ENCODE measurements around the gene E2F6. TPM values are rescaled to one million over a fixed set of nuclear protein-coding genes. Genes with fewer than 3 reads are reported as not detected.

Gene E2F6
- 20.4 TPM for polyA plus RNA-seq (ENCODE audit: insufficient read length)

GRCh38 chr2:11465485-11466306 lies at the start of gene E2F6:
Gene E2F6, minus strand, starts transcription at chr2:11466161. Its CDS starts 282 bp downstream, at chr2:11465879.
- peak; percentile 76 for DNase-seq (ENCODE audit: low read depth)

DNA sequence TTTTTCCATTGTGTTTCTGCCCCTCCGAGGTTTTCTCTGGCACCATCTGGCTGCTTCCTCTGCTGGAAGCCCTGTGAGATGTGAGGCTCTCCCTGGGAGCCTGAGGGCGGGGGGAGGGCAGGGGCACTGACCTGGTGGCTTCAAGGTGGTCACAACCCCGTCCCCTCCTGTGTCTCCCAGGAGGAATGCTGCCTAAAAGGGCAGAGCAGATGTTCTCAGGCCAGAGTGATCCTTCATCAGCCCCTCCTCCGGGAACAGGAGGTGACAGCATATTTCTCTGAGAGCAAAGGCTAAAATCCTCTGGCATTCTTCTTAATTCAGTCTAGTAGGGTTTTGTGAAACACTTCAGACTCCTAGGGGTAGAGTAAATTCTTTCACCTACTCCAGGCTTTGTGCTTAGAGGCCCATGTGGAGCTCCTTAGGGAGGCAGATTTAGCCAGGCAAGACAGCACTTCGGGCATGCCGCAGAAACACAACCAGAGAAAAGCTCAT lies 49.6 kb upstream of the E2F6 start:
- DNase-seq (ENCODE audit: low read depth) = no peak

GRCh38 chr2:11514904-11515303 lies 48.9 kb upstream of the E2F6 start:
- no peak for DNase-seq (ENCODE audit: low read depth)

- DNase-seq (ENCODE audit: low read depth) = no peak
Observed at GRCh38 chr2:11514081-11514730, 48.2 kb upstream of the E2F6 start.

DNA sequence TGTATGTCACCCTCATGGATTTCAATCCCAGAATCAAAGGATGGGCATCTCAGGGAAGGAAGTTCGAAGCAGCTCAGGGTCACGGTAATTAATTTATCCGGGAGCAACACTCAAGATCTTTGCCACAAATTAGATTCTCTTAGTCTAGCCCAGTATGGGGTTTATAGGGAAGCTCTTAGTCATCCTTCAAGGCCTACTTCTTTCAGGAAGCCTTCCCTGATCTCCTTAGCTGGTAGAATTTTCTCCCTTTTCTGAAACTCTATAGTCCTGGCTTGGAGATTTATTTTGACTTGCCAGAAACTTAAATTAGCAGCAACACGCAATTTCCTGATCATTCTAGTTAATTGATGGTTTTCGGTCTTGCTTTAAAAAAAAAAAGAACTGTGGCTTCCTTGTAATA lies 47.4 kb upstream of the E2F6 start:
- no peak for DNase-seq (ENCODE audit: low read depth)

DNA sequence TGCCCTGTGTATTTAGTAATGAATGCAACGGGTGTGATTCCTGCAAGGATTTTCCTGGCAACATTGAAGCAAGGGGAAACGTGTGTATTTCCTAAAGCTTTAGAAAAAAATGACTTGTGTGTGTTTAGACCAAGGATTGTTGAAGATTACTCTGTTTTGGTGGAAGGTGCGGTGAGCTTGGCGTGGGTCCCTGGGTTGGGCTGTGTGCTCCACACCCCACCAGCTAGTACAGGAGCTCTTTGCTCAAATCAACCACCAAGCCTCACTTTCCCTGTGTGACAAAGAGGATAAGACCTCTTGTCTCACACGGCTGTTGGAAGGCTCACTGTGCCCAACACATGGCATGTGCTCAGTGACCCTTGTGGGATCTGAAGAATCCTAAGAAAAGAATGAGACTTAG lies 46.5 kb upstream of the E2F6 start:
- no peak for DNase-seq (ENCODE audit: low read depth)

DNA sequence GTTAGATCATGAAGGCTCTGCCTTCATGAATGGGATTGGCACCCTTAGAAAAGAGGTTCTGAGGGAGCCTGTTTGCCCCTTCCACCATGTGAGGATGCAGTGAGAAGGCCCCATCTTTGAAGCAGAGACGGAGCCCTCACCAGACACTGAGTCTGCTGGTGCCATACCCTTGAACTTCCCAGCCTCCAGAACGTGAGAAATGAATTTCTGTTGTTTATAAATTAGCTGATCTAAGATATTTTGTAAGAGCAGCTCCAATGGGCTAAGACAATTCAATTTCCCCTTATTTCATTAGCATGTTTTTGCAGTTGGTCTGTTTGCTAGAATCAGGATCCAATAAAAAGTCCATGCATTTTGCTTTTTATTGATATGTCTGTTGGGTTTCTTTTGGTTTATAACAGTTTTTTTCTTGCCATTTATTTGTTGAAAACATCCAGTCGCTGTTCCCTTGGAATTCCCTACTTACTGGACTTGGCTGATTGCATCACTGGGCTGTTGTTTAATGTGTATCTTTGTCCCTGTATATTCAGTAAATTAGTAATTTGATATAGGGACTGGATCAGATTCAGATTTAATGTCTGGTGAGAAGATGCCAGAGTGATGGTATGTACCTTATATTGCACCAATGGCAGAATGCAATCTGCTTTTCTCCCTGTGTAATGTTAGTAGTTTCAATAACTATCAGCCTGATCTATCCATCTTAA lies 43.8 kb upstream of the E2F6 start:
- DNase-seq (ENCODE audit: low read depth) = no peak

DNA sequence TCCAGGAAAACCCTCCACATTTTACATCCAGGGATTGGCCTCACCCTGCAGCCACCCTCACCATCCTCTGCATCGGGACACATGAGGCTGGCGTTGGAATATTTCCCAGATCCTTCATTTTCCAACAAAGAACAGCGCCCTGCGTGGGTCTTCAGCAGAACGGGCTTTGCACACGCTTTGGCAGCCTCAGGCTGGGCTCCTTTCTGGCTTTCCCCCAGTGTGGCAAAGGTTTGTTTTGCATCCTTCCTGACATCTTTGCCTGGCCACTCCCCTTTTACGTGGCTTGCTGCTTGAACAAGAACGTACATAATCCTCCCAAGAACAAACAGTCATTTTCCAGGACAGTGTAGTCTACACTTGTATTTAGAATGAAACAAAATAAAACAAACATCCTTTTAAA lies 42.3 kb upstream of the E2F6 start:
- no peak for DNase-seq (ENCODE audit: low read depth)

DNA sequence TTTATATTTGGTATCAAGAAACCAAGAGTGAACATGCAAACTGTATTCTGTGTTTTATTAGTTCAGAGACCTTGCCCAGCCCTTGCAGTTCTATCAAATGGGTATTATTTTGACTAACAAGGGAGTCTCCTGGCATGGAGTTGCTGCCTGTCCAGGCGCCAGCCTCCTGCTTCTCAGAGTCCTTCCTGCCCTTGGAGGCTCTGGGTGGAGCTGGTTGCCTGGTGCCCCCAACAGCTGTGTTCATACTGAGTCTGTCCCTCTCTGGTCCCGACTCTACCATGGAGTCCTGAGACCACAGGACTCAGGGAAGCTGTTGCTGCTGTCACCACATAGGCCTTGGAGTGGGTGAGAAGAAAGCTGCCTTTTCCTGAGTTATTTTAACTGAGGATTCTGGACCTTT lies 41.6 kb upstream of the E2F6 start:
- no peak for DNase-seq (ENCODE audit: low read depth)

- no peak for DNase-seq (ENCODE audit: low read depth)
Observed at GRCh38 chr2:11506611-11506969, 40.6 kb upstream of the E2F6 start.

GRCh38 chr2:11505652-11506610 lies 40.0 kb upstream of the E2F6 start:
- DNase-seq (ENCODE audit: low read depth) = no peak

- no peak for DNase-seq (ENCODE audit: low read depth)
Observed at GRCh38 chr2:11503354-11503927, 37.5 kb upstream of the E2F6 start.

DNA sequence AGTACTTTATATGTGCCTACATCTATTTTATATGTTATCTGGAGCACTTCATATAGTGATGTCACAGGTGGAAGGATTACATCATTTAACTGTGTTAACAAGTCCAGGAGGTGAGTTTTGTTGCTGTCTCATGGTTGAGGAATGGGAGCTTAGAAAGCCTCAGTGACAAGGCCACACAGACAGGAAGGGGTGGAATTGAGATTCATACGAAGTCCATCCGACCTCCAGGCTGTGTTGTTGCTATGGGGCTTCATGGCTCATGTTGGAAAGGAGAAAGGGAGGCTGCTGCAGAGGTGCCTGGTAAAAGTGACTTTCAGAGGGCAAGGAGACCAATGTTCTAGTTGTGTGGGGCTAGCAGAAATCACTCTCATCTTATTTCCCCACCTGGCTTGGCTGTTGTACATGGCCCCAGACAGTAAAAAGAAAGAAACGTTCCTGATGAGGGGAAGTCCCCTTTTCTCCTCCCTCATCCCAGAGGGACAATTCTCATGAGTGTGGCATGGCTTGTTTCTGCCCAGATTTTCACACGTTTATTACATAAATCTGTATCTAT lies 36.9 kb upstream of the E2F6 start:
- no peak for DNase-seq (ENCODE audit: low read depth)

GRCh38 chr2:11500702-11501303 lies 34.8 kb upstream of the E2F6 start:
- no peak for DNase-seq (ENCODE audit: low read depth)

GRCh38 chr2:11499081-11499743 lies 33.3 kb upstream of the E2F6 start:
- DNase-seq (ENCODE audit: low read depth) = no peak

GRCh38 chr2:11498543-11499034 lies 32.6 kb upstream of the E2F6 start:
- no peak for DNase-seq (ENCODE audit: low read depth)

DNA sequence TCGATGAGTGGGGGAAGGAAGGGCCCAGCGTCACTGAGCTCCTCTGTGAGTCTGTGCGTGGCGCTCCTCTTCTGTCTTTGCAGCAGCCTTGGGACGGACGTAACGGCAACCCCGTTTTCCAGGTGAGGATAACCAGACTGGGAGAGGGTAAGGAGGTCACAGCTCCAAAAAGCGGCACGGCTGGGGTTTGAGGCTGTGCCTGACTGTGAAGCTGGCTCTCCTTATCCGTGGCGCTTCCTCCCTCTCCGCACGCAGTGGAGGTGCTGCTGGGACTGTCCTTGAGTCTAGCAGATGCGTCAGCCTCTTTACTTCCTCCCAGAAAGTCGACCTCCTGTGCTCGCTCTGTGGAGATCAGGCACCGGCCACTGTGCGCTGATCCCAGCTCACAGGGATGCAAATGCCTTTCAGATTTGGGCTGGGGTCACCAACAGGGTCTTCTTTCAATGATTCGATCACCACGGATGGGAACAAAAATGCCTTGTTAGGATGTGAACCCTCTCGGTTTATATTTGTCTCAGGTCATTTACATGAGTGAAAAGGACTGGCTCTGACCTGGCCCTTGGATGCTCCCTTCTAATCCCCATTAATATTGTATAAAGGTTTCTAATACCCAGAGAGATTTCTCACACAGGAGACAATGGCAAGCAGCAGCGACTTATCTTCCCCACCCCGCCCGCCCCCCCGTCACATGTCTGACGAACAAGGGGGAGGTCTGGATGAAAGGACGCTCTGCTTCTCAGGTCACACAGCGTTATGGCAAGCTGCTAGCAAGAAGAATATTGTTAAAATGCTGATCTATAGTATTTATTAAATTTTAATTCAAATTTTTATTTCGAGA lies 30.1 kb upstream of the E2F6 start:
- no peak for DNase-seq (ENCODE audit: low read depth)

DNA sequence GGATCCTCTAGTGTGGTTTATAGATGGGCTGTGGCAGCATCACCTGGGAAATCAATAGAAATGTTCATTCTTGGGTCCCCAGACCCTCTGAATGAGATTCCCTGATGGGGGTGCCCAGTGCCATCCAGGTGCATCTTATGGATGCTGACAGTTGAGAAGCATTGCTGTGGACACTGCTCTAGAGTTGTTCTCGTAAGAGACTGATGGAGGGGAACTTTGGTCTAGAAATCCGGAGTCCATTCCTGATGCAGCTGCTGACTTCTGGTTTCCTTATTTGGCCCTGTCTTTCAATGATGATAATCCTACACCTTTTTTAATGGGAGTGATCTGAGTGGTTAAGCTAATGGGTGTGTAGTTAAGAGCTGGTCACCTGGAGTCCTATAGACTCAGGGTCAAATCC lies 28.3 kb upstream of the E2F6 start:
- DNase-seq (ENCODE audit: low read depth) = no peak

DNA sequence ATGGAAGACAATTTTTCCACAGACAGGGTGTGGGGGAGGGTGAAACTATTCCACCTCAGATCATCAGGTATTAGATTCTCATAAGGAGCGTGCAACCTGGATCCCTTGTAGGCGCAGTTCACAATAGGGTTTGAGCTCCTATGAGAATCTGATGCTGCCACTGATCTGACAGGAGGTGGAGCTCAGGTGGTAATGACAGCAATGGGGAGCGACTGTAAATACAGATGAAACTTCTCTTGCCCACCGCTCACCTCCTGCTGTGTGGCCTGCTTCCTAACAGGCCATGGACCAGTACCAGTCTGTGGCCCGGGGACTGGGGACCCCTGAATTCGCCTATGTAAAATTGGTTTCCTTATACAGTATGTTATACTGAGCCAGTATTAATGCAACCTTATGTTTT lies 27.3 kb upstream of the E2F6 start:
- DNase-seq (ENCODE audit: low read depth) = no peak

All from forelimb muscle (tissue), 1 donor.